ENCODE measurements around the gene TREH.
"Not testable (repeated sequence)": the region's sequence is repeated elsewhere in the genome, so short reads cannot be mapped to it uniquely, and the experiment has no call there.

- TF ChIP-seq CTCF (IDR thresholded peaks at IDR 0.05); POLR2A (IDR thresholded peaks at IDR 0.05); POLR2AphosphoS5 (IDR thresholded peaks at IDR 0.05; ENCODE audit: insufficient read depth in 1 of 2, low read depth in 1 of 2): not testable (repeated sequence)
These were observed 542 bp downstream of the TREH start for GRCh38 chr11:118678908-118679307.

All from vagina (tissue), 2 donors.